ENCODE measurements around the gene MYADML2.

DNA sequence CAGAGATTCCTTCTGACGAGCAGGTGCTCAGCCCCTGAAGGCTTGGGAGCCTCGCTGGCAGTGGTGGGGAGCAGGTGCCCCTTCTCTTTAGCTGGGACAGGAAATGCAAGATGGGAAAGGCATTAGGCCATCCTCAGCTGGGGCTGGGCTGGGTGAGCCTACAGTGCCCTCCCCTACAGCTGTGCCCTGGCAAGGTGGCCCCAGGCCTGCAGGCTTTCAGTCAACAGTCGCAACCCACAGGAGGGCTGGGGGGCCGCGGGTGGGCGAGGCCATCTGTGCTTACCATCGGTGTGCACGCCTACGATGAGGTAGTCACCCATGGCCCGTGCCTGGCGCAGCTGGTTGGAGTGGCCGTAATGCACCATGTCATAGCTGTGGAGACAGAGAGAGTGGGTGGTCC, 37.8 kb downstream of the MYADML2 start:
- TF ChIP-seq E2F4 (CRISPR knock-in tag; IDR thresholded peaks at IDR 0.05; ENCODE audit: borderline replicate concordance, low read depth) (no peak), E2F1 (CRISPR knock-in tag; IDR thresholded peaks at IDR 0.05) (no peak), CTCF (IDR thresholded peaks at IDR 0.05) (no peak), ETV6 (CRISPR knock-in tag; IDR thresholded peaks at IDR 0.05) (no peak), TEAD4 (CRISPR knock-in tag; IDR thresholded peaks at IDR 0.05) (no peak), FOXP1 (CRISPR knock-in tag; IDR thresholded peaks at IDR 0.05; ENCODE audit: borderline replicate concordance) (no peak), PREB (CRISPR knock-in tag; IDR thresholded peaks at IDR 0.05; ENCODE audit: borderline replicate concordance) (no peak), KAT7 (CRISPR knock-in tag; IDR thresholded peaks at IDR 0.05; ENCODE audit: borderline replicate concordance) (no peak), ATF3 (CRISPR knock-in tag; conservative IDR thresholded peaks at IDR 0.05) (no peak)
